Neutrophil (primary cell): ENCODE results near the gene MVD.

Experiments
- H3K27ac ChIP-seq: fragments of 200-600 bp; sonication (generic); 2 replicates; pipeline ENCODE4 v1.5.1; 2016; ENCODE audit warnings: mild to moderate bottlenecking, moderate library complexity
- H3K27me3 ChIP-seq: fragments of 200-600 bp; sonication (generic); 2 replicates; pipeline ENCODE4 v1.6.0; 2016; ENCODE audit warnings: mild to moderate bottlenecking
- H3K36me3 ChIP-seq: fragments of 200-600 bp; sonication (generic); 2 replicates; pipeline ENCODE4 v1.5.1; 2017
- H3K4me1 ChIP-seq, 2 experiments: fragments of 200-600 bp in 1 of 2; sonication (generic) in 1 of 2; 1 replicate in 1 of 2; 2 replicates in 1 of 2; pipeline versions ENCODE4 v1.5.1 to v1.6.1; 2013 to 2016; ENCODE audit warnings: low read depth in 1 of 2, low read length in 1 of 2, mild to moderate bottlenecking in 1 of 2, moderate library complexity in 1 of 2; ENCODE audit not compliant: control insufficient read depth in 1 of 2, insufficient read depth in 1 of 2
- H3K4me3 ChIP-seq, 2 experiments: fragments of 200-600 bp in 1 of 2; sonication (generic) in 1 of 2; 1 replicate in 1 of 2; 2 replicates in 1 of 2; pipeline ENCODE4 v1.5.1; 2013 to 2016; ENCODE audit warnings: low read depth in 1 of 2, low read length in 1 of 2, mild to moderate bottlenecking in 1 of 2, moderate library complexity in 1 of 2
- H3K9me3 ChIP-seq: fragments of 200-600 bp; sonication (generic); 2 replicates; pipeline ENCODE4 v1.5.1; 2016
- CTCF ChIP-seq: fragments of 200-600 bp; sonication (generic); IDR thresholded peaks from 2 replicates; pipeline ENCODE4 v1.5.1; 2016; ENCODE audit warnings: antibody characterized with exemption

Gene MVD

GRCh38 chr16:88642881-88643643, 19.8 kb downstream of the MVD start:
- H3K27me3 ChIP-seq = peaks cover 31% of the 10 kb centered on the region
- H3K36me3 ChIP-seq = peaks cover 63% of the 10 kb centered on the region
- peak overlapping the region; percentile 55 for H3K27ac ChIP-seq
- no peak for TF ChIP-seq CTCF
- peaks cover 24 to 34% of the 10 kb centered on the region in 2 experiments for H3K4me1 ChIP-seq
- no peak overlapping the region for H3K4me3 ChIP-seq
- no peaks in the 10 kb centered on the region for H3K9me3 ChIP-seq

- H3K9me3 ChIP-seq = no peaks in the 10 kb centered on the region
- peaks cover 55% of the 10 kb centered on the region for H3K27me3 ChIP-seq
- H3K27ac ChIP-seq = no peak overlapping the region
- peaks cover 39% of the 10 kb centered on the region for H3K36me3 ChIP-seq
- no peak for TF ChIP-seq CTCF
- no peak overlapping the region for H3K4me3 ChIP-seq
- H3K4me1 ChIP-seq = peaks cover 11 to 17% of the 10 kb centered on the region in 2 experiments
These were observed 22.2 kb downstream of the MVD start for GRCh38 chr16:88640498-88641247.

- Histone ChIP-seq H3K9me3 (no peaks in the 10 kb centered on the region), H3K27ac (no peak overlapping the region), H3K27me3 (peaks cover 61% of the 10 kb centered on the region), H3K36me3 (peaks cover 33% of the 10 kb centered on the region), H3K4me3 (no peak overlapping the region), H3K4me1 (peaks cover 16 to 19% of the 10 kb centered on the region in 2 experiments)
- no peak for TF ChIP-seq CTCF
These were observed 22.8 kb downstream of the MVD start for GRCh38 chr16:88640039-88640495.

GRCh38 chr16:88639231-88640038, 23.5 kb downstream of the MVD start:
- no peak for TF ChIP-seq CTCF

More at GRCh38 chr16:88639231-88640038, 23.5 kb downstream of the MVD start:
- no peak overlapping the region for H3K4me3 ChIP-seq
- H3K27me3 ChIP-seq = peaks cover 67% of the 10 kb centered on the region
- H3K9me3 ChIP-seq = no peaks in the 10 kb centered on the region
- peaks cover 19 to 25% of the 10 kb centered on the region in 2 experiments for H3K4me1 ChIP-seq
- peaks cover 27% of the 10 kb centered on the region for H3K36me3 ChIP-seq
- H3K27ac ChIP-seq = no peak overlapping the region
